ENCODE results near the gene NTM. TPM values are rescaled to one million over a fixed set of nuclear protein-coding genes. Genes with fewer than 3 reads are reported as not detected.
"Not testable (repeated sequence)": the region's sequence is repeated elsewhere in the genome, so short reads cannot be mapped to it uniquely, and the experiment has no call there.

NTM gene
- total RNA-seq, 1 donor from 2014 or later = 82.7 TPM

- H3K4me1 Mint-ChIP-seq (ENCODE audit: unreplicated experiment) = peaks cover 73% of the 10 kb centered on the region
- peak overlapping the region; percentile 91 for H3K27ac Mint-ChIP-seq (ENCODE audit: unreplicated experiment)
- peaks cover 6% of the 10 kb centered on the region for H3K36me3 Mint-ChIP-seq (ENCODE audit: unreplicated experiment)
- no peak for TF ChIP-seq CTCF (IDR thresholded peaks at IDR 0.05)
- H3K27me3 Mint-ChIP-seq (ENCODE audit: unreplicated experiment) = no peaks in the 10 kb centered on the region
- H3K9me3 Mint-ChIP-seq (ENCODE audit: unreplicated experiment) = no peaks in the 10 kb centered on the region
- peak; percentile 87 for DNase-seq (ENCODE audit: extremely low spot score, unreplicated experiment)
- peak overlapping the region; percentile 1 for H3K4me3 Mint-ChIP-seq (ENCODE audit: unreplicated experiment)
Observed at GRCh38 chr11:132064987-132065620, 694.7 kb downstream of the NTM start.

GRCh38 chr11:132068556-132068955 is 698.1 kb downstream of the NTM start:
- H3K36me3 Mint-ChIP-seq (ENCODE audit: unreplicated experiment) = peaks cover 6% of the 10 kb centered on the region
- H3K9me3 Mint-ChIP-seq (ENCODE audit: unreplicated experiment) = no peaks in the 10 kb centered on the region
- H3K27ac Mint-ChIP-seq (ENCODE audit: unreplicated experiment) = peak overlapping the region; percentile 56
- no peak overlapping the region for H3K4me3 Mint-ChIP-seq (ENCODE audit: unreplicated experiment)
- no peaks in the 10 kb centered on the region for H3K27me3 Mint-ChIP-seq (ENCODE audit: unreplicated experiment)
- H3K4me1 Mint-ChIP-seq (ENCODE audit: unreplicated experiment) = peaks cover 62% of the 10 kb centered on the region
- DNase-seq (ENCODE audit: extremely low spot score, unreplicated experiment) = no peak
- no peak for TF ChIP-seq CTCF (IDR thresholded peaks at IDR 0.05)

GRCh38 chr11:132069593-132069992 is 699.2 kb downstream of the NTM start:
- not testable (repeated sequence) for H3K36me3 Mint-ChIP-seq (ENCODE audit: unreplicated experiment); DNase-seq (ENCODE audit: extremely low spot score, unreplicated experiment); H3K4me3 Mint-ChIP-seq (ENCODE audit: unreplicated experiment); H3K27me3 Mint-ChIP-seq (ENCODE audit: unreplicated experiment); H3K9me3 Mint-ChIP-seq (ENCODE audit: unreplicated experiment)
- Mint-ChIP-seq H3K27ac (ENCODE audit: unreplicated experiment) (peak overlapping the region; percentile 21), H3K4me1 (ENCODE audit: unreplicated experiment) (peaks cover 56% of the 10 kb centered on the region)

- DNase-seq (ENCODE audit: extremely low spot score, unreplicated experiment); H3K27me3 Mint-ChIP-seq (ENCODE audit: unreplicated experiment); H3K9me3 Mint-ChIP-seq (ENCODE audit: unreplicated experiment); H3K27ac Mint-ChIP-seq (ENCODE audit: unreplicated experiment); H3K36me3 Mint-ChIP-seq (ENCODE audit: unreplicated experiment); H3K4me3 Mint-ChIP-seq (ENCODE audit: unreplicated experiment): not testable (repeated sequence)
- peaks cover 53% of the 10 kb centered on the region for H3K4me1 Mint-ChIP-seq (ENCODE audit: unreplicated experiment)
Observed at GRCh38 chr11:132070907-132071306, 700.5 kb downstream of the NTM start.

GRCh38 chr11:132072044-132072857 is 701.8 kb downstream of the NTM start:
- H3K4me1 Mint-ChIP-seq (ENCODE audit: unreplicated experiment) = peaks cover 44% of the 10 kb centered on the region
- no peaks in the 10 kb centered on the region for H3K9me3 Mint-ChIP-seq (ENCODE audit: unreplicated experiment)
- no peak for DNase-seq (ENCODE audit: extremely low spot score, unreplicated experiment)
- peak overlapping the region; percentile 98 for H3K27ac Mint-ChIP-seq (ENCODE audit: unreplicated experiment)
- peak overlapping the region; percentile 20 for H3K4me3 Mint-ChIP-seq (ENCODE audit: unreplicated experiment)
- peaks cover under 1% of the 10 kb centered on the region for H3K36me3 Mint-ChIP-seq (ENCODE audit: unreplicated experiment)
- no peaks in the 10 kb centered on the region for H3K27me3 Mint-ChIP-seq (ENCODE audit: unreplicated experiment)
- TF ChIP-seq CTCF (IDR thresholded peaks at IDR 0.05) = no peak

- Mint-ChIP-seq H3K9me3 (ENCODE audit: unreplicated experiment) (no peaks in the 10 kb centered on the region), H3K4me1 (ENCODE audit: unreplicated experiment) (peaks cover 41% of the 10 kb centered on the region), H3K36me3 (ENCODE audit: unreplicated experiment) (no peaks in the 10 kb centered on the region), H3K4me3 (ENCODE audit: unreplicated experiment) (peak overlapping the region; percentile 20), H3K27ac (ENCODE audit: unreplicated experiment) (peak overlapping the region; percentile 98), H3K27me3 (ENCODE audit: unreplicated experiment) (no peaks in the 10 kb centered on the region)
- no peak for DNase-seq (ENCODE audit: extremely low spot score, unreplicated experiment)
- no peak for TF ChIP-seq CTCF (IDR thresholded peaks at IDR 0.05)
Observed at GRCh38 chr11:132072858-132073211, 702.4 kb downstream of the NTM start.

Data from osteocyte (in vitro differentiated cells).